ENCODE measurements around the gene RNU7-1. TPM values are rescaled to one million over a fixed set of nuclear protein-coding genes. Genes with fewer than 3 reads are reported as not detected.
A peak's percentile ranks its signal among the peaks of the same experiment; 100 is the strongest.

RNU7-1 gene
- total and polyA plus RNA-seq, 2 donors (not counting 1 experiment from before 2014, with no cell fraction given): not detected

- Histone ChIP-seq H3K79me2 (ENCODE audit: control insufficient read depth, insufficient read depth, low read length) (peaks cover 44% of the 10 kb centered on the region), H2AFZ (ENCODE audit: low read length) (no peak overlapping the region), H3K4me1 (ENCODE audit: control insufficient read depth, extremely low read depth, insufficient read depth, low read length) (peaks cover 7% of the 10 kb centered on the region), H3K4me3 (replicated peaks in 1 of 4; ENCODE audit: control extremely low read depth in 1 of 4, insufficient read depth in 1 of 4, low read depth in 3 of 4, low read length in 4 of 4) (no peak overlapping the region), H3K36me3 (ENCODE audit: control insufficient read depth, insufficient read depth, low read length) (peaks cover 24% of the 10 kb centered on the region), H3K27me3 (ENCODE audit: control insufficient read depth, insufficient read depth, low read length) (no peaks in the 10 kb centered on the region), H3K9me3 (ENCODE audit: control insufficient read depth, insufficient read depth, low read depth, low read length) (no peaks in the 10 kb centered on the region), H3K27ac (ENCODE audit: insufficient read depth, low read length) (no peak overlapping the region), H3K9ac (ENCODE audit: insufficient read depth, low read length) (no peak overlapping the region), H4K20me1 (ENCODE audit: control insufficient read depth, extremely low read depth, insufficient read depth, low read length) (no peaks in the 10 kb centered on the region), H3K4me2 (ENCODE audit: extremely low read depth, insufficient read depth, low read length) (no peak overlapping the region)
- no peak for DNase-seq (ENCODE audit: low read depth in 2 of 2)
- TF ChIP-seq EZH2 (IDR thresholded peaks at IDR 0.05; ENCODE audit: low read length, missing control alignments) (no peak), CTCF (conservative IDR thresholded peaks at IDR 0.05 in 1 of 2, IDR thresholded peaks at IDR 0.05 in 1 of 2; ENCODE audit: low read depth in 1 of 2, low read length in 2 of 2) (no peak)
Measured at GRCh38 chr12:6967651-6968100, 24.1 kb downstream of the RNU7-1 start.

- Histone ChIP-seq H3K4me3 (replicated peaks in 1 of 4; ENCODE audit: control extremely low read depth in 1 of 4, insufficient read depth in 1 of 4, low read depth in 3 of 4, low read length in 4 of 4) (peak overlapping the region in 1 of 4 experiments; percentile 98), H3K79me2 (ENCODE audit: control insufficient read depth, insufficient read depth, low read length) (peaks cover 48% of the 10 kb centered on the region), H3K27ac (ENCODE audit: insufficient read depth, low read length) (no peak overlapping the region), H3K36me3 (ENCODE audit: control insufficient read depth, insufficient read depth, low read length) (peaks cover 24% of the 10 kb centered on the region), H3K9ac (ENCODE audit: insufficient read depth, low read length) (no peak overlapping the region), H2AFZ (ENCODE audit: low read length) (no peak overlapping the region), H3K9me3 (ENCODE audit: control insufficient read depth, insufficient read depth, low read depth, low read length) (no peaks in the 10 kb centered on the region), H3K4me1 (ENCODE audit: control insufficient read depth, extremely low read depth, insufficient read depth, low read length) (peaks cover 7% of the 10 kb centered on the region), H4K20me1 (ENCODE audit: control insufficient read depth, extremely low read depth, insufficient read depth, low read length) (no peaks in the 10 kb centered on the region), H3K27me3 (ENCODE audit: control insufficient read depth, insufficient read depth, low read length) (no peaks in the 10 kb centered on the region), H3K4me2 (ENCODE audit: extremely low read depth, insufficient read depth, low read length) (no peak overlapping the region)
- no peak for DNase-seq (ENCODE audit: low read depth in 2 of 2)
- TF ChIP-seq CTCF (conservative IDR thresholded peaks at IDR 0.05 in 1 of 2, IDR thresholded peaks at IDR 0.05 in 1 of 2; ENCODE audit: low read depth in 1 of 2, low read length in 2 of 2): no peak
Measured at GRCh38 chr12:6968426-6968825, 24.8 kb downstream of the RNU7-1 start.

GRCh38 chr12:6970096-6970527, 26.5 kb downstream of the RNU7-1 start:
- H3K4me2 ChIP-seq (ENCODE audit: extremely low read depth, insufficient read depth, low read length): peak overlapping the region; percentile 90
- H3K27ac ChIP-seq (ENCODE audit: insufficient read depth, low read length): peak overlapping the region; percentile 68
- H3K4me1 ChIP-seq (ENCODE audit: control insufficient read depth, extremely low read depth, insufficient read depth, low read length): peaks cover 5% of the 10 kb centered on the region
- peak overlapping the region; percentile 79 for H3K9ac ChIP-seq (ENCODE audit: insufficient read depth, low read length)
- no peak overlapping the region for H2AFZ ChIP-seq (ENCODE audit: low read length)
- no peaks in the 10 kb centered on the region for H4K20me1 ChIP-seq (ENCODE audit: control insufficient read depth, extremely low read depth, insufficient read depth, low read length)
- H3K9me3 ChIP-seq (ENCODE audit: control insufficient read depth, insufficient read depth, low read depth, low read length): no peaks in the 10 kb centered on the region
- no peaks in the 10 kb centered on the region for H3K27me3 ChIP-seq (ENCODE audit: control insufficient read depth, insufficient read depth, low read length)
- no peak for DNase-seq (ENCODE audit: low read depth in 2 of 2)
- H3K36me3 ChIP-seq (ENCODE audit: control insufficient read depth, insufficient read depth, low read length): peaks cover 32% of the 10 kb centered on the region
- H3K4me3 ChIP-seq (replicated peaks in 1 of 4; ENCODE audit: control extremely low read depth in 1 of 4, insufficient read depth in 1 of 4, low read depth in 3 of 4, low read length in 4 of 4): peak overlapping the region; percentile 73 to 99 (median 95)
- peaks cover 48% of the 10 kb centered on the region for H3K79me2 ChIP-seq (ENCODE audit: control insufficient read depth, insufficient read depth, low read length)
- TF ChIP-seq CTCF (conservative IDR thresholded peaks at IDR 0.05 in 1 of 2, IDR thresholded peaks at IDR 0.05 in 1 of 2; ENCODE audit: low read depth in 1 of 2, low read length in 2 of 2) (no peak), EZH2 (IDR thresholded peaks at IDR 0.05; ENCODE audit: low read length, missing control alignments) (no peak)
